Psoas muscle (tissue), 8 donors: ENCODE results near the gene MYL11. TPM values are rescaled to one million over a fixed set of nuclear protein-coding genes. Genes with fewer than 3 reads are reported as not detected.

ENCODE experiments used
- ATAC-seq, 4 donors: fragments of 200-7000 bp; cut with Tn5 transposase; one replicate each; pipeline ENCODE4 v1.9.1; 2020; ENCODE audit warnings: moderate library complexity in 3 of 4, mild to moderate bottlenecking in 2 of 4
- DNase-seq, 2 donors: peaks; one replicate each; pipeline ENCODE4 v3.0.0-alpha.2; 2020
- H3K27ac ChIP-seq: fragments of 200-600 bp; one replicate; pipeline ENCODE4 v1.8.0; 2022
- H3K27me3 ChIP-seq, 3 donors: fragments of 200-600 bp in 1 of 3; one replicate each; pipeline versions ENCODE4 v1.6.1 to v1.8.0; 2013 to 2022; ENCODE audit warnings: low read length in 2 of 3, mild to moderate bottlenecking in 2 of 3, moderate library complexity in 1 of 3; ENCODE audit not compliant: insufficient read depth in 3 of 3
- H3K36me3 ChIP-seq, 2 donors: fragments of 200-600 bp in 1 of 2; one replicate each; pipeline versions ENCODE4 v1.6.1 to v1.8.0; 2013 to 2022; ENCODE audit warnings: low read depth in 1 of 2, mild to moderate bottlenecking in 1 of 2, moderate library complexity in 1 of 2; ENCODE audit not compliant: insufficient read depth in 1 of 2
- H3K4me1 ChIP-seq: fragments of 200-600 bp; one replicate; pipeline ENCODE4 v1.8.0; 2022
- H3K4me3 ChIP-seq: fragments of 200-600 bp; one replicate; pipeline ENCODE4 v1.8.0; 2022; ENCODE audit warnings: mild to moderate bottlenecking
- H3K9me3 ChIP-seq: fragments of 200-600 bp; one replicate; pipeline ENCODE4 v1.8.0; 2022
- CTCF ChIP-seq: fragments of 200-600 bp; IDR thresholded peaks from one replicate; pipeline ENCODE4 v1.8.0; 2022; ENCODE audit warnings: antibody characterized with exemption
- WGBS, 3 donors: extraction: QIAGEN DNeasy Blood & Tissue Kit; methylation state at CpG; one replicate each; pipeline versions ENCODE4 v1.1.6 to v1.1.7; 2013; 5-methylcytosine and 5-hydroxymethylcytosine counted together
- intact Hi-C, 2 donors: fragments of 100-400 bp; cut with DNase I; formaldehyde crosslinking; loops; one replicate each; pipeline versions ENCODE4 v1.11.0 to v1.14.2; 2022
- polyA plus RNA-seq, 3 donors: library from polyadenylated mRNA; stranded (reverse); fragments of 200-250 nt; gene quantifications; one replicate each; pipeline ENCODE4 v1.2.3, GENCODE V29; 2013
- total RNA-seq, 4 donors: library from RNA; stranded (reverse); fragmentation: NEBNext Ultra II Directional in 2 of 4; extraction: Animal tissue kit (Norgen Biotek cat#: 25700) in 2 of 4; gene quantifications; one replicate each; pipeline versions ENCODE4 v1.2.1 to v1.2.4, GENCODE V29; 2021 to 2023
- donor health status: healthy with polysubstance abuse.
- donor health status: DM: no; HTN: no; CAD: no; lungs with moderate emphysema.
- donor health status: Bipolar disorder and iron deficiency.
- donor health status: healthy.
- donor health status: DM: yes; HTN: yes; CAD: no.
- donor health status: DM: no; HTN: no; CAD: no.
- donor health status: DM: no; HTN: no; CAD: no.
- donor health status: DM: yes; HTN: yes; CAD: no.

Gene MYL11
- total and polyA plus RNA-seq, 7 donors = 636 to 6,743 (median 2,548) TPM

GRCh38 chr16:30348929-30349328, 25.7 kb upstream of the MYL11 start:
- Histone ChIP-seq H3K27ac (no peak overlapping the region), H3K4me1 (peaks cover 22% of the 10 kb centered on the region), H3K9me3 (no peaks in the 10 kb centered on the region), H3K4me3 (no peak overlapping the region), H3K36me3 (peaks cover 0 to 42% of the 10 kb centered on the region in 2 donors), H3K27me3 (no peaks in the 10 kb centered on the region)
- WGBS, 3 donors = 91 to 93% (median 92%) methylated on average over 7 of the region's 7 CpGs
- intact Hi-C loops = no loop called here
- ATAC-seq (no peak), DNase-seq (no peak)
- TF ChIP-seq CTCF = no peak

GRCh38 chr16:30349675-30350074, 24.9 kb upstream of the MYL11 start:
- peak in 1 of 2 donors; percentile 35 for DNase-seq
- Histone ChIP-seq H3K4me1 (peaks cover 30% of the 10 kb centered on the region), H3K36me3 (peaks cover 0 to 42% of the 10 kb centered on the region in 2 donors), H3K9me3 (no peaks in the 10 kb centered on the region), H3K4me3 (no peak overlapping the region), H3K27me3 (no peaks in the 10 kb centered on the region), H3K27ac (no peak overlapping the region)
- intact Hi-C loops = no loop called here
- ATAC-seq = no peak
- no peak for TF ChIP-seq CTCF
- 75 to 87% (median 85%) methylated on average over 3 of the region's 3 CpGs for WGBS, 3 donors

GRCh38 chr16:30350134-30350871, 24.3 kb upstream of the MYL11 start:
- ATAC-seq (no peak), DNase-seq (no peak)
- peaks cover 0 to 42% of the 10 kb centered on the region in 2 donors for H3K36me3 ChIP-seq
- intact Hi-C loops = no loop called here
- TF ChIP-seq CTCF = no peak
- peaks cover 30% of the 10 kb centered on the region for H3K4me1 ChIP-seq
- 76 to 86% (median 77%) methylated on average over 3 of the region's 3 CpGs for WGBS, 3 donors
- no peak overlapping the region for H3K4me3 ChIP-seq
- no peaks in the 10 kb centered on the region for H3K27me3 ChIP-seq
- peak overlapping the region; percentile 97 for H3K27ac ChIP-seq
- no peaks in the 10 kb centered on the region for H3K9me3 ChIP-seq

- TF ChIP-seq CTCF = no peak
- peak overlapping the region; percentile 97 for H3K27ac ChIP-seq
- no peak for ATAC-seq
- H3K4me1 ChIP-seq = peaks cover 36% of the 10 kb centered on the region
- H3K4me3 ChIP-seq = no peak overlapping the region
- H3K27me3 ChIP-seq = no peaks in the 10 kb centered on the region
- DNase-seq = peak in 1 of 2 donors; percentile 44
- no peaks in the 10 kb centered on the region for H3K9me3 ChIP-seq
- intact Hi-C loops = no loop called here
- WGBS, 3 donors = 87 to 93% (median 88%) methylated on average over 15 of the region's 15 CpGs
- H3K36me3 ChIP-seq = peaks cover 0 to 42% of the 10 kb centered on the region in 2 donors
Measured at GRCh38 chr16:30351001-30351441, 23.6 kb upstream of the MYL11 start.
